Measurements from ENCODE around the gene NBPF20.
A peak's percentile ranks its signal among the peaks of the same experiment; 100 is the strongest.
"Not testable (repeated sequence)": the region's sequence is repeated elsewhere in the genome, so short reads cannot be mapped to it uniquely, and the experiment has no call there.

NBPF20 gene

GRCh38 chr1:145425436-145426029 is at the start of gene NBPF20:
TSS of gene NBPF20 (minus strand) at chr1:145425603. CDS start at chr1:145405272, 20,331 bp downstream.
- peak; percentile 74 to 80 for DNase-seq

DNA sequence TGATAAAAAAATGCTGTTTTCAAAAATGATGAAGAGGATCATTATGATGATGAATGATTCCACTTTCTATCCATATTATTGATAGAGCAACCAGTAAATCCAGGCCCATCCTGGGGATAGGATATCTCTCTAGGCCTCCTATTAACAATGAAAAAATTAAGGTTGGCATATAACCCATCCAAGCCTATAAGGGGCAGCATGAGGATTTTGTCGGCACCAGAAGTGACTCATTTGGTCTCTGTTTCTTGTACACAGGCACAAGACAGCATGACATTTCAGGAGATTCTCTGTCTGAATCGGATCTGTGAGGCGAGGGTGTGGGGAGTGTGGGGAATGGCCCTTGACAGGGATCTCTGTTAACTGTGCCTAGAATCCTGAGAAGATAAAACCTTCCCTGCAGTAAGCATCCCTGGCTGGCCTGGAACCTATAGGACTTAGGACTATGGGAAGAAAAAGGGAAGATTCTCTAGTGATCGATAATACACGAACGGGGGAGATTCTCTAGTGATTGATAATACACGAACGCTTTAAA is 49.5 kb upstream of the NBPF20 start:
- not testable (repeated sequence) for DNase-seq

GRCh38 chr1:145472731-145473130 is 47.3 kb upstream of the NBPF20 start:
- DNase-seq, result not testable (repeated sequence)

DNA sequence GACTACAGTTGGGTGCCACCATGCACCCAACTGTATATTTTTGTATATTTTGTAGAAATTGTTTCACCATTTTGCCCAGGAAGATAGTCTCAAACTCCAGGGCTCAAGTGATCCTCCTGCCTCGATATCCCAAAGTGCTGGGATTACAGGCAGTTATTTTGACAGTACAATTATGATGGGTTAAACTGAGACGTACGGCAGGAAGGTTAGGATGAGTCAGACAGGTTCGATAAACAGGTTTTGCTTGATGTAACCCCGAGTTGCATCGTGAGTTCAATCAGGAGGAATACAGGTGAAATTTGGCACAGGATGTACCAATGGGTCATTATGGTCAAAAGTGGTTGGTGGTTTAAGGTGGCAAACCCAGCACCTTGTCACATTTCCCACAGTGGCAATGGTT is 46.0 kb upstream of the NBPF20 start:
- DNase-seq, result not testable (repeated sequence)

- DNase-seq, result peak; percentile 65 to 74
Observed at GRCh38 chr1:145465405-145466144, 40.2 kb upstream of the NBPF20 start.

GRCh38 chr1:145464708-145465336 is 39.4 kb upstream of the NBPF20 start:
- not testable (repeated sequence) for DNase-seq

- not testable (repeated sequence) for DNase-seq
Observed at GRCh38 chr1:145464017-145464416, 38.6 kb upstream of the NBPF20 start.

GRCh38 chr1:145460684-145461083 is 35.3 kb upstream of the NBPF20 start:
- DNase-seq, result not testable (repeated sequence)

- DNase-seq, result not testable (repeated sequence)
Observed at GRCh38 chr1:145460048-145460447, 34.6 kb upstream of the NBPF20 start.

DNA sequence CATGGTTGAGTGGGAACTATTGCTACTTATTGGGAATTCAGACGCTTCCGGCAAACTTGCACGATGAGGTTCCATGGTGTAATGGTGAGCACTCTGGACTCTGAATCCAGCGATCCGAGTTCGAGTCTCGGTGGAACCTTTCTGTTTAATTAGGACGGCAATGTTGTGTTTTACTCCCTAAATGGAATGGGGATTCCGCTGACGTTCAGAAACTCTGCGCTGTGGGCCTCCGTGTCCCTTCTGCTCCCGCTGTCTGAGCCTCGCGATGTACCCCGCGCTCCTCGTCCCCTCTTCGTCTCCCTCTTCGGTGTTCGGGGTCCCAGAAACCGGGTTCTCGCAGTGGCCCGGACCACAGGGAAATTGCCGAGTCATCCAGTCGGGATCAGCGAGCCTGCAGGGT is 34.2 kb upstream of the NBPF20 start:
- not testable (repeated sequence) for DNase-seq

GRCh38 chr1:145459063-145459462 is 33.7 kb upstream of the NBPF20 start:
- DNase-seq, result not testable (repeated sequence)

- DNase-seq, result not testable (repeated sequence)
Observed at GRCh38 chr1:145454824-145455177, 29.4 kb upstream of the NBPF20 start.

DNA sequence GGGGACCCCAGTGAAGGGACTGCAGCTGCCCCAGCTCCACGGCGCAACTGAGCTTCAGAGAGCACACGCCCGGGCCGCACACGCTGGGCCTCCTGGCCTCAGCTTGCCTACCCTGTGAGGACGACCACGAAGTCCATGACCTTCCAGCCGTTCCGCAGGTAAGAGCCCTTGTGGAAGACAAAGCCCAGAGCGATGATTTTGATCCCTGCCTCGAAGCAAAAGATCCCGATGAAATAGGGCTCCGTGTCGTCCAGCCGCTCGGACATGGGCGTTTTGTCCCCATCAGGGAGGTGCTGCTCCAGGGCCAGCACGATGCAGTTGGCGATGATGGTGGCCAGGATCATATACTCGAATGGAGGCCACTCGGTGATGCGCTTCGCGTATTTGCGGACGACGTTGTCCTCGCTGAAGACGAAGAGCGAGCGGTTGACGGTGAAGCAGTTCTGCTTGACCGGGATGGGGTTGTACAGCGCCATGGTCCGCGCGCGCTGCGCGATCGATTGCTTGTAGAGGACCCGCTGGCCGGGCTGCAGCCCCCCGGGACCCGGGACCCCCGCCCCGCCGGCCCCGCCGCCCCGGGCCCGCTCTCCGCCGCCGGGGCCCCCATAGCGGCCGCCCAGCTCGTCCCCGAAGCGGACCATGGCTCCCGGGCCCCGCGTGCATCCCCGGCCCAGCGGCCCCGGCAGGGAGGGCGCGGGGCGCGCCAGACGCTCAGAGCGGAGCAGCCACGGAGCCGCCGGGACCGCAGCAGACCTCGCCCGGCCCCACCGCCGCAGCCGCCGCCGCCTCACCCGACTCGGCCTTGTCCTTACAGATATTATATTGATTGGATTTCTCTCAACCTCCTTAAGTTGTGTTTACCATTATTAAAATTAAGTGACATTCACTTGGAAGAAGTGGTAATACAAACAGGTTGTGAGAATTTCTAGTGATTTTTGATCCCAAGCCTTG is 28.7 kb upstream of the NBPF20 start:
- not testable (repeated sequence) for DNase-seq

- not testable (repeated sequence) for DNase-seq
Observed at GRCh38 chr1:145452506-145452905, 27.1 kb upstream of the NBPF20 start.

GRCh38 chr1:145451914-145452313 is 26.5 kb upstream of the NBPF20 start:
- DNase-seq, result peak in 1 of 2 experiments; percentile 15

- not testable (repeated sequence) for DNase-seq
Observed at GRCh38 chr1:145445219-145445618, 19.8 kb upstream of the NBPF20 start.

- not testable (repeated sequence) for DNase-seq
Observed at GRCh38 chr1:145442340-145442739, 16.9 kb upstream of the NBPF20 start.

DNA sequence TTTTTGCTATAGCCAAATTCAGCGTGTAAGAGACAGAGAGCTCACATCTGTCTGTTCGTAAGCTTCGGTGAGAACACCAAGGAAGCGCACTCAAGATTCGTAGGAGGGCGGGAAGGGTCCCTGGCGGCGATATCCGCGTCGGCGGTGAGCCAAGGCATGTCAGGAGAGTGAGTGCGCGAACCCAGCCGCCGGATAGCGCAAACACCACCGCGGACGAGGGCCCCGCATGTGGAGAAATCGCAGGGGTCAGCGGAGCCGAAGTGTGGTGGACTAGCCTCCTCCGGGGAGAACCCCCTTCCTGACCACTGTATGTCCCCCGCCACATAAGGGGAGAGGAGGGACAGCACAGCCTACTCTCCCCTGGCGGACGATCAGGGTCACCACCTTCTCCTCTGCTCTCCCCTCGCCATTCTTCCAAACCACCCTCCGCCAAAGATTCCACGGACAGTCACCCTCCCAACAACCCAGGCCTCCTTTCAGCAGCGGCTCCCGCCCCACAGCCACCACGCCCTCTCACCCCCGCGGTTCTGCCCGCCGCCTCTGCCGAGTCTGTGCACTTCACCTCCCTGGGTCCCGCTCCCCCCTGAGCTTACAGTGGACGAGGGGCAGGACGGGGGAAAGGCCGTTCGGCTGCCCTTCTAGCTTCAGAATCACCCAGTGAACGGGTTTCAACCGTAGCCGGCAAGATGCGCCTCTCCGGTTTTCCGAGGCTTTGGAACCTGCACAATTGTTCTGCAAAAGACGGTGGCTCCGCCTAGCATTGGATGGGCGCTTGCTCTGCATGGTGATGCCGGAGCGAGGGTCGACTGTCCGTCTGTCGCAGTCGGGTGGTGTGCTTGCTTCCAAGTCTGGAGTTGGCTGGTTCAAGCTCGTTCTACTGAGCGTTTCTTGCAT is 6.2 kb upstream of the NBPF20 start:
- DNase-seq, result peak in 1 of 2 experiments; percentile 6

- DNase-seq, result not testable (repeated sequence)
Observed at GRCh38 chr1:145430830-145431229, 5.4 kb upstream of the NBPF20 start.

- not testable (repeated sequence) for DNase-seq
Observed at GRCh38 chr1:145429329-145429728, 3.9 kb upstream of the NBPF20 start.

Measured in stimulated activated CD4-positive, alpha-beta T cell treated with anti-CD3 and anti-CD28 coated beads, Interleukin-4, amount 100 ng/mL, for 4 hours (primary cell).